Right lobe of liver (tissue), 6 donors: Measurements from ENCODE around the gene COL19A1. TPM values are rescaled to one million over a fixed set of nuclear protein-coding genes. Genes with fewer than 3 reads are reported as not detected.

Experiments
- ATAC-seq, 4 donors: fragments of 200-7000 bp; cut with Tn5 transposase; one replicate each; pipeline ENCODE4 v1.9.1; 2020; ENCODE audit warnings: mild to moderate bottlenecking in 4 of 4, moderate library complexity in 4 of 4
- DNase-seq, 3 donors: peaks; one replicate each; pipeline ENCODE4 v3.0.0-alpha.2; 2020
- H3K27ac ChIP-seq, 3 donors: fragments of 200-600 bp; one replicate each; pipeline ENCODE4 v1.8.0; 2022
- H3K27me3 ChIP-seq, 2 donors: fragments of 200-600 bp; one replicate each; pipeline ENCODE4 v1.8.0; 2022
- H3K36me3 ChIP-seq, 4 donors: fragments of 200-600 bp; sonication (generic) in 1 of 4; one replicate each; pipeline versions ENCODE4 v1.5.1 to v1.8.0; 2017 to 2022; ENCODE audit warnings: control low read depth in 1 of 4
- H3K4me1 ChIP-seq, 4 donors: fragments of 200-600 bp; sonication (generic) in 1 of 4; one replicate each; pipeline versions ENCODE4 v1.5.1 to v1.8.0; 2017 to 2022; ENCODE audit warnings: control low read depth in 1 of 4
- H3K4me3 ChIP-seq, 3 donors: fragments of 200-600 bp; one replicate each; pipeline ENCODE4 v1.8.0; 2022
- H3K9me3 ChIP-seq, 4 donors: fragments of 200-600 bp; sonication (generic) in 1 of 4; one replicate each; pipeline versions ENCODE4 v1.5.1 to v1.8.0; 2017 to 2022; ENCODE audit warnings: control low read depth in 1 of 4
- CTCF ChIP-seq, 4 donors: fragments of 200-600 bp in 3 of 4; fragments of 450-650 bp in 1 of 4; IDR thresholded peaks; one replicate each; pipeline versions ENCODE4 v1.5.1 to v1.8.0; 2016 to 2022; ENCODE audit warnings: antibody characterized with exemption in 4 of 4, mild to moderate bottlenecking in 2 of 4
- POLR2A ChIP-seq: fragments of 450-650 bp; IDR thresholded peaks from one replicate; pipeline ENCODE4 v1.6.1; 2017; ENCODE audit warnings: antibody characterized with exemption, mild to moderate bottlenecking
- WGBS: methylation state at CpG from one replicate; pipeline ENCODE4 v1.1.6; 2018; ENCODE audit warnings: low coverage, low lambda C conversion rate; ENCODE audit not compliant: insufficient coverage; ENCODE audit errors: missing lambda C conversion rate; 5-methylcytosine and 5-hydroxymethylcytosine counted together
- intact Hi-C, 2 donors: fragments of 100-400 bp; cut with DNase I; formaldehyde crosslinking; loops; one replicate each; pipeline versions ENCODE4 v1.11.2 to v1.14.1; 2022
- total RNA-seq, 6 experiments: library from RNA; depleted of rRNA in 2 of 6; stranded (reverse); fragments of >200 nt in 2 of 6; fragmentation: NEBNext Ultra II Directional in 3 of 6; extraction: Animal tissue kit (Norgen Biotek cat#: 25700) in 3 of 6; gene quantifications; one replicate each; pipeline versions ENCODE4 v1.1.0 to v1.2.4, GENCODE V29; 2016 to 2023
- donor health status: DM: no; HTN: yes; CAD: no.
- donor health status: DM: no; HTN: no; CAD: no.
- donor health status: DM: no; HTN: no; CAD: no.
- donor health status: DM: no; HTN: yes; CAD: no.
- donor health status: DM: no; HTN: yes; CAD: no.

The COL19A1 gene
- total RNA-seq, 6 experiments from 2014 or later = 0.18 to 0.39 (median 0.27) TPM; not detected in 2

GRCh38 chr6:70130865-70131264, 264.5 kb downstream of the COL19A1 start:
- 58% methylated on average over 1 of the region's 1 CpG for WGBS
- no peaks in the 10 kb centered on the region for H3K4me1 ChIP-seq
- ATAC-seq (no peak), DNase-seq (no peak)
- no peak overlapping the region for H3K4me3 ChIP-seq
- H3K27me3 ChIP-seq = no peaks in the 10 kb centered on the region
- no peaks in the 10 kb centered on the region for H3K36me3 ChIP-seq
- no peaks in the 10 kb centered on the region for H3K9me3 ChIP-seq
- no peak for TF ChIP-seq CTCF (IDR thresholded peaks at IDR 0.05)
- no peak for TF ChIP-seq POLR2A
- no peak overlapping the region for H3K27ac ChIP-seq
- intact Hi-C loops = no loop called here

- Histone ChIP-seq H3K4me3 (no peak overlapping the region), H3K27ac (no peak overlapping the region), H3K9me3 (no peaks in the 10 kb centered on the region), H3K27me3 (no peaks in the 10 kb centered on the region), H3K36me3 (no peaks in the 10 kb centered on the region), H3K4me1 (no peaks in the 10 kb centered on the region)
- ATAC-seq (no peak), DNase-seq (no peak)
- intact Hi-C loops = no loop called here
- WGBS = 72% methylated on average over 2 of the region's 2 CpGs
- TF ChIP-seq CTCF (IDR thresholded peaks at IDR 0.05) (no peak), POLR2A (no peak)
Measured at GRCh38 chr6:70131528-70131927, 265.2 kb downstream of the COL19A1 start.

- Histone ChIP-seq H3K27me3 (no peaks in the 10 kb centered on the region), H3K27ac (no peak overlapping the region), H3K36me3 (no peaks in the 10 kb centered on the region), H3K9me3 (no peaks in the 10 kb centered on the region), H3K4me1 (no peaks in the 10 kb centered on the region), H3K4me3 (no peak overlapping the region)
- TF ChIP-seq CTCF (IDR thresholded peaks at IDR 0.05) = no peak
- TF ChIP-seq POLR2A = no peak
- WGBS = 71% methylated on average over 3 of the region's 4 CpGs
- DNase-seq (no peak), ATAC-seq (no peak)
- intact Hi-C loops = no loop called here
Measured at GRCh38 chr6:70133246-70133645, 266.9 kb downstream of the COL19A1 start.

- TF ChIP-seq CTCF (IDR thresholded peaks at IDR 0.05) (no peak), POLR2A (no peak)
- WGBS = 85% methylated on average over 2 of the region's 2 CpGs
- no peak overlapping the region for H3K27ac ChIP-seq
- H3K27me3 ChIP-seq = no peaks in the 10 kb centered on the region
- H3K36me3 ChIP-seq = no peaks in the 10 kb centered on the region
- no peak overlapping the region for H3K4me3 ChIP-seq
- intact Hi-C loops = no loop called here
- DNase-seq (no peak), ATAC-seq (no peak)
- no peaks in the 10 kb centered on the region for H3K4me1 ChIP-seq
- H3K9me3 ChIP-seq = no peaks in the 10 kb centered on the region
Measured at GRCh38 chr6:70134542-70134941, 268.2 kb downstream of the COL19A1 start.
